ENCODE results near the gene FZD1.

FZD1 gene

DNA sequence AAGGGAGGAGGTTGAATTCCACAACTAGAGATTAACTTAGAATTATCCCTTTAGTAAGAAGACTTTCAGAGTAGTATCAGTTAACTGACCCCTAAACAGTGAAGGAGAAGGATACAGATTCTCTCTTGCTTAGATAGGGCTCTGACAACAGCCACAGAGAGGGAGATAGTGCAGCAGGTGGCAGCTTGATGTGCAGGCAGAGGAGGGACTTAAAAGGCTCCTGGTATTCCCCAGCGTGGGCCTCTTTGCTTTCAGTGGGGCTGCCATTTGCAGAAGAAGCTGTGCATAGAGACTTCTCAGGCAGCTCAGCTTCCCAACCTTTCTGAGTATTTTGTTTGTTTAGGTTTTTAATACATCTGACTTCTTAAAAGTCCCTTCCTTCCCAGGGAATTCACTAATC lies 16.0 kb downstream of the FZD1 start:
- DNase-seq (ENCODE audit: low read depth in 1 of 2, low spot score in 1 of 2) = no peak
- no peak for TF ChIP-seq POLR2AphosphoS5 (IDR thresholded peaks at IDR 0.05; ENCODE audit: low read depth)
- no peak for TF ChIP-seq GABPA (IDR thresholded peaks at IDR 0.05; ENCODE audit: low read depth)
- TF ChIP-seq, protein P1, sequence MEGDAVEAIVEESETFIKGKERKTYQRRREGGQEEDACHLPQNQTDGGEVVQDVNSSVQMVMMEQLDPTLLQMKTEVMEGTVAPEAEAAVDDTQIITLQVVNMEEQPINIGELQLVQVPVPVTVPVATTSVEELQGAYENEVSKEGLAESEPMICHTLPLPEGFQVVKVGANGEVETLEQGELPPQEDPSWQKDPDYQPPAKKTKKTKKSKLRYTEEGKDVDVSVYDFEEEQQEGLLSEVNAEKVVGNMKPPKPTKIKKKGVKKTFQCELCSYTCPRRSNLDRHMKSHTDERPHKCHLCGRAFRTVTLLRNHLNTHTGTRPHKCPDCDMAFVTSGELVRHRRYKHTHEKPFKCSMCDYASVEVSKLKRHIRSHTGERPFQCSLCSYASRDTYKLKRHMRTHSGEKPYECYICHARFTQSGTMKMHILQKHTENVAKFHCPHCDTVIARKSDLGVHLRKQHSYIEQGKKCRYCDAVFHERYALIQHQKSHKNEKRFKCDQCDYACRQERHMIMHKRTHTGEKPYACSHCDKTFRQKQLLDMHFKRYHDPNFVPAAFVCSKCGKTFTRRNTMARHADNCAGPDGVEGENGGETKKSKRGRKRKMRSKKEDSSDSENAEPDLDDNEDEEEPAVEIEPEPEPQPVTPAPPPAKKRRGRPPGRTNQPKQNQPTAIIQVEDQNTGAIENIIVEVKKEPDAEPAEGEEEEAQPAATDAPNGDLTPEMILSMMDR (IDR thresholded peaks at IDR 0.05; ENCODE audit: insufficient read depth, low read length) = no peak
- TF ChIP-seq, protein P2, sequence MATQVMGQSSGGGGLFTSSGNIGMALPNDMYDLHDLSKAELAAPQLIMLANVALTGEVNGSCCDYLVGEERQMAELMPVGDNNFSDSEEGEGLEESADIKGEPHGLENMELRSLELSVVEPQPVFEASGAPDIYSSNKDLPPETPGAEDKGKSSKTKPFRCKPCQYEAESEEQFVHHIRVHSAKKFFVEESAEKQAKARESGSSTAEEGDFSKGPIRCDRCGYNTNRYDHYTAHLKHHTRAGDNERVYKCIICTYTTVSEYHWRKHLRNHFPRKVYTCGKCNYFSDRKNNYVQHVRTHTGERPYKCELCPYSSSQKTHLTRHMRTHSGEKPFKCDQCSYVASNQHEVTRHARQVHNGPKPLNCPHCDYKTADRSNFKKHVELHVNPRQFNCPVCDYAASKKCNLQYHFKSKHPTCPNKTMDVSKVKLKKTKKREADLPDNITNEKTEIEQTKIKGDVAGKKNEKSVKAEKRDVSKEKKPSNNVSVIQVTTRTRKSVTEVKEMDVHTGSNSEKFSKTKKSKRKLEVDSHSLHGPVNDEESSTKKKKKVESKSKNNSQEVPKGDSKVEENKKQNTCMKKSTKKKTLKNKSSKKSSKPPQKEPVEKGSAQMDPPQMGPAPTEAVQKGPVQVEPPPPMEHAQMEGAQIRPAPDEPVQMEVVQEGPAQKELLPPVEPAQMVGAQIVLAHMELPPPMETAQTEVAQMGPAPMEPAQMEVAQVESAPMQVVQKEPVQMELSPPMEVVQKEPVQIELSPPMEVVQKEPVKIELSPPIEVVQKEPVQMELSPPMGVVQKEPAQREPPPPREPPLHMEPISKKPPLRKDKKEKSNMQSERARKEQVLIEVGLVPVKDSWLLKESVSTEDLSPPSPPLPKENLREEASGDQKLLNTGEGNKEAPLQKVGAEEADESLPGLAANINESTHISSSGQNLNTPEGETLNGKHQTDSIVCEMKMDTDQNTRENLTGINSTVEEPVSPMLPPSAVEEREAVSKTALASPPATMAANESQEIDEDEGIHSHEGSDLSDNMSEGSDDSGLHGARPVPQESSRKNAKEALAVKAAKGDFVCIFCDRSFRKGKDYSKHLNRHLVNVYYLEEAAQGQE (IDR thresholded peaks at IDR 0.05; ENCODE audit: insufficient replicate concordance, low read depth) = no peak
- TF ChIP-seq SPI1 (IDR thresholded peaks at IDR 0.05; ENCODE audit: borderline replicate concordance, low read depth) = no peak
- peaks cover 2% of the 10 kb centered on the region for H3K27me3 ChIP-seq (ENCODE audit: insufficient read depth, poor library complexity, severe bottlenecking)
- no peak overlapping the region for H3K4me3 ChIP-seq (replicated peaks; ENCODE audit: insufficient read depth, low read length)
- no peak overlapping the region for H3K27ac ChIP-seq (replicated peaks)

DNA sequence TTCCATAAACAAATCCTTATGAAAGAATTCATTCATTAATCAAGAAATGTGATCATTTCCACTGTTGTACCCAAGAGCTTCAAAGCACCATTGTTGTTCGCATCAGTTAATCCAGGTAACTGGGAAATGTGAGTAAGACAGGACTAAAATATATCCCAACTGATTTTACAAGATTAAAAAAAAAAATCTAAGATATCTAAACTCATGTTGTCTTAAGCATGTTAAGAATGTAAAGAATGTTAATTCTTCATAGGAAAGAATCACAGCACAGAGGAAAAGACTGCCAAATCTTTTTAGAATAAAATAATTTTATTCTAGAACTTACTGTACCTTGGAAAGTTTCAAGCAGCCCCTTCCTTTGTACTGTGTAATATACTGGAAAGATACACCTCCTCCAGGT lies 16.4 kb downstream of the FZD1 start:
- TF ChIP-seq, protein P2 (IDR thresholded peaks at IDR 0.05; ENCODE audit: insufficient replicate concordance, low read depth) = no peak
- TF ChIP-seq GABPA (IDR thresholded peaks at IDR 0.05; ENCODE audit: low read depth) (no peak), POLR2AphosphoS5 (IDR thresholded peaks at IDR 0.05; ENCODE audit: low read depth) (no peak), SPI1 (IDR thresholded peaks at IDR 0.05; ENCODE audit: borderline replicate concordance, low read depth) (no peak)
- TF ChIP-seq, protein P1 (IDR thresholded peaks at IDR 0.05; ENCODE audit: insufficient read depth, low read length) = no peak
- no peak for DNase-seq (ENCODE audit: low read depth in 1 of 2, low spot score in 1 of 2)
- Histone ChIP-seq H3K27ac (replicated peaks) (no peak overlapping the region), H3K27me3 (ENCODE audit: insufficient read depth, poor library complexity, severe bottlenecking) (peaks cover 2% of the 10 kb centered on the region), H3K4me3 (replicated peaks; ENCODE audit: insufficient read depth, low read length) (no peak overlapping the region)

DNA sequence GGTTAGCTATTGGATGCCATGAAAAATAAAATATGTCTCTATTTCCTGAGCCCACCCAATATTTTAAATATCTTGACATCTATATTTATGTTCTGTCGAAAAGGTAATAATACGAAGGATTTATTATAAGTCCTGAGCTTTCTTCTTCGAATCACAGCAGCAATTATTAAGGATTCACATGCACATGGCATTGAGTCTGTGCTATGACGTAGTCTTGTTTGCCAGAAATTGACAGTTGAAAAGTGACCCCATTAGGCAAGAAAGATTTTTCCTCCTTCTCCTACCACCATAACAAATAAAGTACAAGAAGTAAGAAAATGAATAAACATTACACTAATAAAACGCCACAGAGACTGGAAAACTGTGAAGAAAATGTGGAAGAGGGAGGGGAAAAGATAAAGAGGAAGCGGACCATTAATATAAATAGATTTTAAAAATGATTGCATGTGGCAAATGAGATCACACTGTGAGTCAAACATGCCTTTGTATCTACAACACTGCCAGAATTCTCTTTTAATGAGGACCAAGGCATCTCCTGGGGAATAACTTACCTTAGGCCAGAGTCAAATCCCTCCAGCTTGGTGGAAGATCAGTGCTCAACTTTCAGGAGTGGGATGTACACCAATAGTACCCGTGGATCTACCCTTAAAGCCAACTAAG lies 21.6 kb downstream of the FZD1 start:
- Histone ChIP-seq H3K4me3 (replicated peaks; ENCODE audit: insufficient read depth, low read length) (no peak overlapping the region), H3K27me3 (ENCODE audit: insufficient read depth, poor library complexity, severe bottlenecking) (peaks cover 2% of the 10 kb centered on the region), H3K27ac (replicated peaks) (no peak overlapping the region)
- TF ChIP-seq, protein P1 (IDR thresholded peaks at IDR 0.05; ENCODE audit: insufficient read depth, low read length) = no peak
- TF ChIP-seq, protein P2 (IDR thresholded peaks at IDR 0.05; ENCODE audit: insufficient replicate concordance, low read depth) = no peak
- no peak for TF ChIP-seq SPI1 (IDR thresholded peaks at IDR 0.05; ENCODE audit: borderline replicate concordance, low read depth)
- TF ChIP-seq POLR2AphosphoS5 (IDR thresholded peaks at IDR 0.05; ENCODE audit: low read depth) = no peak
- no peak for TF ChIP-seq GABPA (IDR thresholded peaks at IDR 0.05; ENCODE audit: low read depth)
- no peak for DNase-seq (ENCODE audit: low read depth in 1 of 2, low spot score in 1 of 2)

Measured in HL-60 (cell line).